ENCODE measurements around the gene LRRC1. TPM values are rescaled to one million over a fixed set of nuclear protein-coding genes. Genes with fewer than 3 reads are reported as not detected.

Gene LRRC1
- total and polyA plus RNA-seq, 2 donors (not counting 1 experiment from before 2014, with no cell fraction given) = 3.4 to 8.9 TPM

DNA sequence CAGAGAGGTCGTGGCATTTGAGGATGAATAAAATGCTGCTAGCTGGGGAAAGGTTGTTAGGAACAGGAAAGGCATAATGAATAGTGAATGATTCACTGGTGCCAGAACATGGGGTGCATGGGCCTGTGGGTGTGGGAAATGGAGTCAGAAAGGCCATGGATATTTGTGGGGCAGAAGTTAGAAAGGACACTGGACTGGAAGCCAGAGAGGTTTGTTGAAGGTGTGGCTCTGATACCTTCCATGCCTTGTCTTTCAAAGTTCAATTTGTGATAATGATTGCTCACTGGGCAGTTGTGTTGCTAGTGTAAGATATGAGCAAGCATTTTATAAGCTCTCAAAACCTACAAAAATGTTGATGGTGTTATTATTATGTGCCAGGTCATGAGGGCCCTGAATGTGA is 32.7 kb downstream of the LRRC1 start:
- Histone ChIP-seq H3K9me3 (ENCODE audit: control extremely low read depth in 1 of 3, control insufficient read depth in 2 of 3, insufficient read depth in 1 of 3, low read length in 2 of 3) (no peaks in the 10 kb centered on the region), H3K9ac (ENCODE audit: low read length) (no peak overlapping the region), H3K79me2 (ENCODE audit: control insufficient read depth, insufficient read depth, low read length) (peaks cover 46% of the 10 kb centered on the region), H3K27me3 (replicated peaks in 1 of 4; ENCODE audit: control extremely low read depth in 1 of 4, control insufficient read depth in 3 of 4, insufficient read depth in 4 of 4, low read length in 3 of 4) (no peaks in the 10 kb centered on the region), H3K27ac (ENCODE audit: low read length in 2 of 2) (no peak overlapping the region), H3K36me3 (replicated peaks in 1 of 2; ENCODE audit: control extremely low read depth in 1 of 2, control insufficient read depth in 1 of 2, extremely low read depth in 1 of 2, insufficient read depth in 2 of 2, low read length in 1 of 2) (no peaks in the 10 kb centered on the region), H4K20me1 (ENCODE audit: control insufficient read depth, insufficient read depth, low read length, poor library complexity, severe bottlenecking) (peaks cover 15% of the 10 kb centered on the region), H3K4me3 (ENCODE audit: control extremely low read depth in 1 of 5, extremely low read depth in 1 of 5, insufficient read depth in 1 of 5, low read depth in 2 of 5, low read length in 4 of 5) (no peak overlapping the region), H2AFZ (ENCODE audit: insufficient read depth, low read depth, low read length, poor library complexity, severe bottlenecking) (no peak overlapping the region), H3K4me2 (replicated peaks; ENCODE audit: low read depth, low read length, poor library complexity, severe bottlenecking) (no peak overlapping the region), H3K4me1 (ENCODE audit: control insufficient read depth in 2 of 2, insufficient read depth in 2 of 2, low read length in 2 of 2) (peaks cover 0 to 8% of the 10 kb centered on the region in 2 donors)
- ATAC-seq (ENCODE audit: low read depth) = no peak
- Mint-ChIP-seq H3K4me1 (peaks cover 30% of the 10 kb centered on the region), H3K27ac (no peak overlapping the region), H3K9me3 (ENCODE audit: insufficient read depth) (peaks cover 2% of the 10 kb centered on the region), H3K27me3 (no peaks in the 10 kb centered on the region), H3K4me3 (no peak overlapping the region)
- WGBS (ENCODE audit: insufficient coverage) = 100% methylated on average over 1 of the region's 1 CpG
- no peak for DNase-seq
- ChIA-PET CTCF (no interaction called here), POLR2A (interaction anchor here (0.6 kb wide), 1 partner anchor 233 kb away, joined by 4 read pairs; no protein-coding TSS in a partner anchor)
- TF ChIP-seq, protein P1, sequence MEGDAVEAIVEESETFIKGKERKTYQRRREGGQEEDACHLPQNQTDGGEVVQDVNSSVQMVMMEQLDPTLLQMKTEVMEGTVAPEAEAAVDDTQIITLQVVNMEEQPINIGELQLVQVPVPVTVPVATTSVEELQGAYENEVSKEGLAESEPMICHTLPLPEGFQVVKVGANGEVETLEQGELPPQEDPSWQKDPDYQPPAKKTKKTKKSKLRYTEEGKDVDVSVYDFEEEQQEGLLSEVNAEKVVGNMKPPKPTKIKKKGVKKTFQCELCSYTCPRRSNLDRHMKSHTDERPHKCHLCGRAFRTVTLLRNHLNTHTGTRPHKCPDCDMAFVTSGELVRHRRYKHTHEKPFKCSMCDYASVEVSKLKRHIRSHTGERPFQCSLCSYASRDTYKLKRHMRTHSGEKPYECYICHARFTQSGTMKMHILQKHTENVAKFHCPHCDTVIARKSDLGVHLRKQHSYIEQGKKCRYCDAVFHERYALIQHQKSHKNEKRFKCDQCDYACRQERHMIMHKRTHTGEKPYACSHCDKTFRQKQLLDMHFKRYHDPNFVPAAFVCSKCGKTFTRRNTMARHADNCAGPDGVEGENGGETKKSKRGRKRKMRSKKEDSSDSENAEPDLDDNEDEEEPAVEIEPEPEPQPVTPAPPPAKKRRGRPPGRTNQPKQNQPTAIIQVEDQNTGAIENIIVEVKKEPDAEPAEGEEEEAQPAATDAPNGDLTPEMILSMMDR (IDR thresholded peaks at IDR 0.05) = no peak
- no peak for TF ChIP-seq EZH2 (IDR thresholded peaks at IDR 0.05; ENCODE audit: borderline replicate concordance, insufficient read depth, low read depth, low read length, poor library complexity, severe bottlenecking)
- intact Hi-C loops (cut with micrococcal nuclease) = no loop called here

- Histone ChIP-seq H3K27me3 (replicated peaks in 1 of 4; ENCODE audit: control extremely low read depth in 1 of 4, control insufficient read depth in 3 of 4, insufficient read depth in 4 of 4, low read length in 3 of 4) (no peaks in the 10 kb centered on the region), H3K9ac (ENCODE audit: low read length) (no peak overlapping the region), H3K9me3 (ENCODE audit: control extremely low read depth in 1 of 3, control insufficient read depth in 2 of 3, insufficient read depth in 1 of 3, low read length in 2 of 3) (no peaks in the 10 kb centered on the region), H3K27ac (ENCODE audit: low read length in 2 of 2) (no peak overlapping the region), H2AFZ (ENCODE audit: insufficient read depth, low read depth, low read length, poor library complexity, severe bottlenecking) (no peak overlapping the region), H3K4me2 (replicated peaks; ENCODE audit: low read depth, low read length, poor library complexity, severe bottlenecking) (no peak overlapping the region), H4K20me1 (ENCODE audit: control insufficient read depth, insufficient read depth, low read length, poor library complexity, severe bottlenecking) (peaks cover 15% of the 10 kb centered on the region), H3K4me3 (ENCODE audit: control extremely low read depth in 1 of 5, extremely low read depth in 1 of 5, insufficient read depth in 1 of 5, low read depth in 2 of 5, low read length in 4 of 5) (no peak overlapping the region), H3K79me2 (ENCODE audit: control insufficient read depth, insufficient read depth, low read length) (peaks cover 47% of the 10 kb centered on the region), H3K36me3 (replicated peaks in 1 of 2; ENCODE audit: control extremely low read depth in 1 of 2, control insufficient read depth in 1 of 2, extremely low read depth in 1 of 2, insufficient read depth in 2 of 2, low read length in 1 of 2) (no peaks in the 10 kb centered on the region), H3K4me1 (ENCODE audit: control insufficient read depth in 2 of 2, insufficient read depth in 2 of 2, low read length in 2 of 2) (peaks cover 0 to 8% of the 10 kb centered on the region in 2 donors)
- ATAC-seq (ENCODE audit: low read depth) = no peak
- Mint-ChIP-seq H3K4me1 (peaks cover 32% of the 10 kb centered on the region), H3K9me3 (ENCODE audit: insufficient read depth) (peaks cover 2% of the 10 kb centered on the region), H3K27ac (no peak overlapping the region), H3K27me3 (no peaks in the 10 kb centered on the region), H3K4me3 (no peak overlapping the region)
- intact Hi-C loops (cut with micrococcal nuclease) = no loop called here
- no peak for DNase-seq
- TF ChIP-seq, protein P1 (IDR thresholded peaks at IDR 0.05) = no peak
- TF ChIP-seq EZH2 (IDR thresholded peaks at IDR 0.05; ENCODE audit: borderline replicate concordance, insufficient read depth, low read depth, low read length, poor library complexity, severe bottlenecking) = no peak
- ChIA-PET POLR2A (no interaction called here), CTCF (no interaction called here)
- WGBS (ENCODE audit: insufficient coverage) = 100% methylated on average over 2 of the region's 2 CpGs
Measured at GRCh38 chr6:53828215-53828614, 33.4 kb downstream of the LRRC1 start.
